ENCODE measurements around the gene TNKS2.

DNA sequence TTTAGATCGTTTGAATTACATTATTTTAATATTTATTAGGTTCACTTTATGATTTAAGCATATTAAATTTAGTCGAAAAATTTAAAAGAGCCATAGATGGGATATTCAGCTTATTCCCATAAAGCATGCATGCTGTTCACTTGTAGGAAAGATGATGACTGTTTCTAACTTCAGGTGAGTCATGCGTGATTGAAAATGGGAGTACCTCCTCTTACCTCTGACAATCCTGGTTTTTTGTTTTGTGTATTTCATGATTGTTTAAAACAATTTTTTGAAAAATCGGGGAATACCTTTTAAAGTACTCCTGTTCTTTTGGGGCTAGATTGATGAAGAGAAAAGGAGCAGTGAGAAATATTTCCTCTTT, 1.4 kb downstream of the TNKS2 start:
- no peak for TF ChIP-seq EZH2 (IDR thresholded peaks at IDR 0.05; ENCODE audit: low read length)
- TF ChIP-seq, protein P1, sequence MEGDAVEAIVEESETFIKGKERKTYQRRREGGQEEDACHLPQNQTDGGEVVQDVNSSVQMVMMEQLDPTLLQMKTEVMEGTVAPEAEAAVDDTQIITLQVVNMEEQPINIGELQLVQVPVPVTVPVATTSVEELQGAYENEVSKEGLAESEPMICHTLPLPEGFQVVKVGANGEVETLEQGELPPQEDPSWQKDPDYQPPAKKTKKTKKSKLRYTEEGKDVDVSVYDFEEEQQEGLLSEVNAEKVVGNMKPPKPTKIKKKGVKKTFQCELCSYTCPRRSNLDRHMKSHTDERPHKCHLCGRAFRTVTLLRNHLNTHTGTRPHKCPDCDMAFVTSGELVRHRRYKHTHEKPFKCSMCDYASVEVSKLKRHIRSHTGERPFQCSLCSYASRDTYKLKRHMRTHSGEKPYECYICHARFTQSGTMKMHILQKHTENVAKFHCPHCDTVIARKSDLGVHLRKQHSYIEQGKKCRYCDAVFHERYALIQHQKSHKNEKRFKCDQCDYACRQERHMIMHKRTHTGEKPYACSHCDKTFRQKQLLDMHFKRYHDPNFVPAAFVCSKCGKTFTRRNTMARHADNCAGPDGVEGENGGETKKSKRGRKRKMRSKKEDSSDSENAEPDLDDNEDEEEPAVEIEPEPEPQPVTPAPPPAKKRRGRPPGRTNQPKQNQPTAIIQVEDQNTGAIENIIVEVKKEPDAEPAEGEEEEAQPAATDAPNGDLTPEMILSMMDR (optimal IDR thresholded peaks at IDR 0.05 in 1 of 3, IDR thresholded peaks at IDR 0.05 in 1 of 3, conservative IDR thresholded peaks at IDR 0.05 in 1 of 3; ENCODE audit: extremely low read depth in 1 of 3, insufficient read depth in 2 of 3, low read length in 3 of 3) = no peak

Measured in keratinocyte (primary cell).